Ammon's horn (tissue), 1 donor: ENCODE results near the gene CDC40.
"Not testable (repeated sequence)": the region's sequence is repeated elsewhere in the genome, so short reads cannot be mapped to it uniquely, and the experiment has no call there.

Experiments used
- DNase-seq: peaks from one replicate; pipeline ENCODE4 v3.0.0-alpha.2; 2016; ENCODE audit warnings: low spot score

The CDC40 gene

DNA sequence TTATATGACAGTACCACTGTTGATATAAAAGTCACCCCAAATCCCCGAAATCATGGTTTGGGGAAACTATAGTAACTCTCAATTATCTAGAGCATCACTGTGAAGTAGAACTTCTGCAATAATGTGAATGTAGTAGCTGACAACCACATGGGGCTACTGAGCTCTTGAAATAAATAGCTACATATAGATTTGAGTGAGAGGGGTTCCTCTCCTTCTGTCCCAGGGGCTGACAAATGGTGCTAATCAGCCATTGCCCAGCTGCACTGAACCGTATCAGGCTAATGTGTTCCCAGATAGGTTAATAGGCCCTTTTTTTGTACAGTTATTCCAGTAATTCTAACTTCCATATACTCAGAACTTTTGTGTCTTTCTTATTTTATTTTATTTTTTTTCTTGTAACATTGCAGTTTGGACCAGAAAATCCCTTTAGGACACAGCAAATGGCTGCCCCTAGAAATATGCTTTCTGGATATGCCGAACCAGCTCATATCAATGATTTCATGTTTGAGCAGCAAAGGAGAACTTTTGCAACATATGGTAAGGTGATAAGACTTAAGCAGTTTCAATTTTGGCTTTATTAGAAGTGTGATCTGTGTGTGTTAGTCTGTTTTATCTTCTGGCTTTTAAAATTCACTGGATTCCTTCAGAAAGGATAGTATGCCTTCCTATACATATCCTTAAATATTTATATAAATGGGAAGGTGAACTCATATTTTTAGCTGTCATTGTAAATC is 21.1 kb downstream of the CDC40 start:
- DNase-seq = no peak

DNA sequence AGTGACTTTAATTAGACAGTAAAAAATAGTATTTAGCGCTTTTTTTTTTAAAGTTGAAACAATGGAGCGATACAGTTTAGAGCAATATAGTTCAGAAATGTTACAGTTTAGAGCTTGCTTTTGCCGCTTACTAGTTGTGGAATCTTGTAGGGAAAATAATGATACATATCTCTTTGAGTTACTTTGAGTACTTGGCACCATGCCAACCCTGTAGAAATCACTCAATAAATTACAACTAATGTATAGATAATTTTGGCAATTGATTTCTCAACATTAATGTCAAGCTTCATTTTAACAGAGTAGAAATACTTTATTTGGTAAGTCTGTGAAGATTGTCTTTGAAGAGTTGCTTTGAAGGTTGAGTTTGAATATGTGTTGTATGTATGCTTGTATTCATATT is 27.4 kb downstream of the CDC40 start:
- DNase-seq = no peak

DNA sequence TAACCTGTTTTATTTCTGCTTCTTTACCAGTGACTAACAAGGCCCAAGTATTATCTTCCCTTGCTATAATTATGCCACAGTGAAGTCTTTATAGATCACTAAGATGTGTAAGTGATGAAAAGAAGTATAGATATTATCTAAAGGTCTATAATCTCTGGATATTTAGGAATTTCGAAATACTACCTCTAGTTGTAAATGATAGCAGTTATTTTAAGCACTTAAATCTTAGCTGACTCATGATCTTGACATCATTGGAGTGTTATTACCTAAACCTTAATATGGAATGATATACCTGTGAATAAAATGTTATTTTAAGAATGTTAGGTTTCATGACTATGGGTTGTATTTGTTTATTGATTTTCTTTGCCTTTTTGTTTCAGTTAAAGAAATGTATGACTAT is 31.5 kb downstream of the CDC40 start:
- no peak for DNase-seq

DNA sequence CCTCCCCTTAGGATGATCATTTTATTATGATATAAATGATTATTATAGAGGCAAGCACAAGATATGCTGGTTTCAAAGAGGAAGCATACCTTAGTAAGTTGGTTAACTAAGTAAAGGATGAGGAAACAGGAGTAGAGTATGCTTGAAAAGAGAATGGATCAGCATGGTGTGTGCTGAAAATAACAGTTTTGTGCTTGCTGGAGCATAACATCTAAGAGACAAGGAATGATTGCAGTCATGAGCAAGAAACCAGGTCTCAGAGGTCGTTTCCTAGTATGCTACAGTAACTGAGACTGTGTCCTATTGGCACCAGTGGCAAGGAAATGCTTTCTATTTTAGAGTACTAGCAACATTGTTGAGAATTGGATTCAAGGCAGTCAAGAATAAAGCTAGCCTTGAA is 34.1 kb downstream of the CDC40 start:
- no peak for DNase-seq

DNA sequence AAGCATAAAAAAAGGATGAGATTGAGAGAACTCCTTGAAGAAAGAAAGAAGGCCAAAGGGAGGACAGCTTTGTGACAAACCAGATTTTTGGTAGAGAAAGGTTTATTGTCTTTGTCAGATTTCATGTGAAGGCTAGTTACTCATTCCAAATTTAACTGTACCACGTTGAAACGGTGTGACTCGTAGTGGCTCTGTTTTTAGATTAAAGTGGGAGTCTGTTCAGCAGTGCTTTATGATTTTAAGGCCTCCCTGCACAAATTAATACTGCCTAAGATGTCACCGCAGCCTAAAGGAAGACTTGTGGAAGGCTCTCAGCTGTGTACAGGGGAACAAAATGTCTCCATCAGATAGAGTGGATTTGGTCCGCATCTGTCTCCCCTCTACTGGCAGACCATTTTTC is 35.9 kb downstream of the CDC40 start:
- DNase-seq = peak; percentile 18

DNA sequence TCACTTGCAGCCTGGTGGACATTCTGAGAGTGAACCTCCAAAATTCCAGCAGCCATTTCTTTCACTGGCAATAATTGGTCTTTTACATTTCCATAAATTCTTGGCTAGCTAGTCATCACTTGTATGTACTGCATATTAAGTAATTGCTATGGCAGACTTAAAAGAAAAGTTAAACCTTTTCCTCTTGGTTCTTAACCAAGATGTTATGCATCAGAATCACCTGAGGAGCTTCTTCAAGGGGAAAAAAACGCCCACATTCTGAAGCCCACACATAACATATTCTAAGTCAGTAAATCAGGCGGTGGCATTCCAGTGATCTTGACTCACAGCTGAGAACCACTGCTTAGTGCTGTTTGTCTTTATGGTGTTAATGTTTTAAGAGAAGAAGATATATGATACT is 37.0 kb downstream of the CDC40 start:
- DNase-seq = no peak

DNA sequence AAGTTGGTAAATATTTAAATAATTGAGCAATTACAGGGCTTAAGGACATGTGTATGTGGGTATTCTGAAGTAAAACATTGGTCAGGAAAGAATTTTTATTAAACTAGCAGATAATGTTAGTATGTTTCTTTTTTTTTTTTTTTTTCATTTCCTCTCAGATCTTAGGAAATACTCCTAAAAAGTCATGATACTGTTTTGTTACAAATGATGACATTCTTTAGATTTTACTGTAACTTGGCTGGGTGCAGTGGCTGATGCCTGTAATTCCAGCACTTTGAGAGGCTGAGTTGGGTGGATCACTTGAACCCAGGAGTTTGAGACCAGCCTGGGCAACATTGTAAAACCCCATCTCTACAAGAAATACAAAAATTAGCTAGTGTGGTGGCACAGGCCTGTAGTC is 41.5 kb downstream of the CDC40 start:
- no peak for DNase-seq

DNA sequence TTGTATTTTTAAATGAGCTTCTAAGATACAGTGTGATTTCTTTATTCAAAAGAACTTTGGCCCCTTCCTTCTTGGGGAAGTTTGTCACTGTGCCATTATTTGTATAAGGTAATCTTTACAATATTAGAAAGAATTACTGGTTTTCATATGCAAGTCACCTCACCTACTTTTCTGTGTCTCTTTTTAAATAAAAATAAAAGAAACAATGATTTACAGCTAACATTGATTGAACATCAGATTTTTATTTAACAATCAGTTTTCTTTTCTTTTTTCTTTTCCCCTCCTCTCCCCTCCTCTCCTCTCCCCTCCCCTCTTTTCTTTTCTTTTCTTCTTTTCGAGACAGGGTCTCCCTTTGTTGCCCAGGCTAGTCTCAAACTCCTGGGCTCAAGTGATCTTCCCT is 46.0 kb downstream of the CDC40 start:
- no peak for DNase-seq

DNA sequence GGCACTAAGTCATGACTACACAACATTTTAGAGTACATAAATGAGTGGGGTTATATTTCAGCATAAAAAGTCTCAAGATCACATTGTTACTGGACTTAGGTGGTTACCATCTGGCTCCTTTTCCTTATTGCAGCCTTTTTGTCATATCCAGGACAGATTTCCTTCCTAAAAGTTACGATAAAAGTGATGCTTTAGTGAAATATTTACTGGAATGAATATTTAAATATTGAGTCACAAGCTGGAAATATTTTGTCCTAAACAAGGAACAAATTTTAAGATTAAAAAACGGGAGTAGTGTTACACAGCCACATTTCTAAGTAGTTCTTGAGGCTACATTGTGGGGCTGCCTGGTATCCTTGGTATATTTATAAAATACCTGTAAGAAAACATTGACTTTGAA is 52.2 kb downstream of the CDC40 start:
- DNase-seq = no peak

DNA sequence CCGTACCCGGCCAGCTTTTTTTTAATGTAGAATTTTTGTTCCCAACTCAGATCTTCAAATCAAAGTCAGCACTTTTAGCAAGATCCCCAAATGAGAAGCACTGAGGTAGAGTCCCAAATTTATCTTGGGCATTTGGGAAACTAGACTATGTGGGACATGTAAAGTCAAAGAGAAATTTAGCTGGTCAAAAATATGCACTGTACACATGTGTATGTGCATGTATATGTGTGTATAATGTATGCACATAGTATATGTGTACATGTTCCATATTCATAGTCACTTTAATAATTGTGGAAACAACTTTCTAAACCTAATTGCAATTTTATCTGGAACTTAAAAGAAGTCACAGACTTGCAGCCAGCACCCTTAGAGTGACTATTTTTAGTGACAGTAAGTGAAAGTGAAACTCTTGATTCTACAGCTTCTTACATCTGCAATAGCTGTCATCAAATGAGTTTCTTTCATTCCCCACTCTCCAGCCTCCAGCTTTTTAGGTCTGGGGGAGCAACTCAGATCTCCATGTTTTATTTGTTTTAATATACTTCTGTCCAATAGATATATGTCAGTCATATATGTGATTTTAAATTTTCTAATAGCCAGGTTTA is 53.6 kb downstream of the CDC40 start:
- no peak for DNase-seq

DNA sequence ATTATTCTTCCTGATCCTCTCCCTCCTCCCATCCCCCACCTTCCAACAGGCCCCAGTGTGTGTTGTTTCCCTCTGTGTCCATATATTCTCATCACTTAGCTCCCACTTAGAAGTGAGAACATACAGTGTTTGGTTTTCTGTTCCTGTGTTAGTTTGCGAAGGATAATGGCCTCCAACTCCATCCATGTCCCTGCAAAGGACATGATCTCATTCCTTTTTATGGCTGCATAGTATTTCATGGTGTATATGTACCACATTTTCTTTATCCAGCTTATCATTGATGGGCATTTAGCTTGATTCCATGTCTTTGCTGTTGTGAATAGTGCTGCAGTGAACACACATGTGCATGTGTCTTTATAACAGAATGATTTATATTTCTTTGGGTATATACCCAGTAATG is 55.8 kb downstream of the CDC40 start:
- DNase-seq = not testable (repeated sequence)

DNA sequence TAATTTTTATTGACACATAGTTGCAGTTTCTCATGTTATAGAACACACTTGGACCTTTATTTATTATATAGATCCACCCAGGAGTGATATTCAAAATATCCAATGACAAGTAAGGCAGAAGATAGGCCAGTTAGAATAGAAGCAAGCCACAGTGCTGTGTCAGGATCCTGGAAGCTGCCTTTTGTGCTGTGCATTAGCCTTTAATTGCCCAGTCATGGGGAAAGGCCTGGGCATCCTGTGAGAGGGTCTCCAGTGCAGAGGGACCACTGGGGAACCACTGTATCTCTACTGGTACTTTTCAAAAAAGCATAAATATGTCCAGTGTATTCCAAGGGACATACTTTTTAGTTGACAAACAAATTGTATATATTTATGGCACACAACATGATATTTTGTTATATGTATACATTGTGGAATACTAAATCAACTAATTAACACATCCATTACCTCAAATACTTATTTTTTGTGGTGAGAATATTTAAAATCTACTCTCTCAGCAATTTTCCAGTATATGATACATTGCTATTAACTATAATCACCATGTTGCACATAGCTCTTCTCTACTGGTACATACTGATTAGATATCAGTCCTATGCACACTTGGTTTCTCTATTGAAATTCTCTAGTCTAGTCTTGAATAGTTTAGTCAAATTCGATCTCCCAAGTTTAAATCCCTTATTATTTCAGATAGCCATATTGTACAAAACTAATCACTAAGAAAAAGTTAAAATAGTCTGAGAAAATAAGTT is 59.5 kb downstream of the CDC40 start:
- no peak for DNase-seq

DNA sequence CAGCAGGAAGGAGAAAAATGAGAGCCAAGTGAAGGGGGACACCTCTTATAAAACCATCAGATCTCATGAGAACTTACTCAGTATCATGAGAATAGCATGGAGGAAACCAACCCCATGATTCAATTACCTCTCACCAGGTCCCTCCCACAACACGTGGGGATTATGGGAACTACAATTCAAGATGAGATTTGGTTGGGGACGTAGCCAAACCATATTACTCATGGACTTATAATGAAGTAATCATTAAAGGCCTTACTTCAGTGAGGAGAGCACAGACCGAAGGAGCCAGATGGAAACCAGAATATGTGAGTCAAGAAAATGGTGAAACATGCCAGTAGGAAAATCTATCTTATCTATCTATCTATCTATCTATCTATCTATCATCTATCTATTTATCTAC is 64.4 kb downstream of the CDC40 start:
- DNase-seq = not testable (repeated sequence)

DNA sequence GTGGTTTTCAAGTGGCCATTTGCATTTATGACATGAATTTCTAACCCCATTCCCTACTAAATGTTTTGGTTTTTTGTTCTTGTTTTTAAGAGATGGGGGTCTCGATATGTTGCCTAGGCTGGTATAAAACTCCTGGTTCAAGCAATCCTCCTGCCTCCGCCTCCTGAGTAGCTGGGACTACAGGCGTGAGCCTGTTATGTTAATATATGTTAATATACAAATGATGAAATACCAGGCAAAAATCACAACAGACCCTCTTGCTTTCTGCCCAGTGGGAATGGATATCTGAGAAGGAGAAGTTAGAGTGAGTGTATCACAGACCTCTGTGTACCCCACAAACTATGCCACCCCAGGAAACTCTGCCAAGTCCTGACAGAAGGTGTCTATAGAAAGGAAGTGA is 66.2 kb downstream of the CDC40 start:
- no peak for DNase-seq

DNA sequence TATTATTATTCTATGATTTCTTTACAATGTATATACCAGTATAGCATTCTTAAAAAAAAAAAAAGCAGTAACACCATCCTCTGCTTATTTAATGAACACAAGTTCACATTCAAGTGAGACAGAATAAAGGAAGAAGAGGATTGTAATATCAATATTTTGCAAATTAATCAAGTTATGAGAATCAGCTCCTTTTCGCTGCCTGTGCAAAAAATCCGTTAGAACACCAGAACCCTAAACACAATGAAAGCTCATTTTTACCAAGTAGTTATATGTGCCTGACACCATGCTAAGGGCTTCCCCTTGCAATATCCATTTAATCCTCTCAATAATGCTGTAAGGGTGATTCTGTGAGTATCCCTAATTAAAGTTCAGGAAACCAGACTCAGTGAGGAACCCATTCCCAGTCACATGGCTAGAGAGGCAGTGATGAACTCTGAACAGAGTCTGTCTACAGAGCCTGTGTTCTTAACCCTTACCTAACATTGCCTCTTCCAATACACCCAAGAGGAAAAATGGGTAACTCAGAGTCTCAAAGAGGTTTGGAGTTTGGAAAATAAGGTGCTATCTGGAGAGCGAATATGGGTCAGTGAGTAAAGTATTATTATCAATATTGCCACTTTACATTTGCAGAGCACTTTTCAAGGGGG is 66.8 kb downstream of the CDC40 start:
- no peak for DNase-seq

DNA sequence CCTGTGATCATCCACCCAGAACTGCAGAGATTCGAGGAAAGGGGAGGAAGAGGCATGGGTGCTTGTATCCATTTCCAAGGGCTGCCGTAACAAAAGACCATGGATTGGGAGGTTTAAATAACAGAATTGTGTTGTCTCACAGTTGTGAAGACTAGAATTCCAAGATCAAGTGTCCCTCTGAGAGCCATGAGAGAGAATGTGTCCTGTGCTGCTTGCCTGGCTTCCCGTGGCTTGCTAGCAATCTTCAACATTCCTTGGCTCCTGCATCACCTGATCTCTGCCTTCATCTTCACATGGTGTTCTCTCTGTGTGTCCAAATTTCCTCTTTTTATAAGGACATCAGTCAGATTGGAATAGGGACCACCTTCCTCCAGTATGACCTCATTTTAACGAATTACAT is 69.8 kb downstream of the CDC40 start:
- DNase-seq = no peak

DNA sequence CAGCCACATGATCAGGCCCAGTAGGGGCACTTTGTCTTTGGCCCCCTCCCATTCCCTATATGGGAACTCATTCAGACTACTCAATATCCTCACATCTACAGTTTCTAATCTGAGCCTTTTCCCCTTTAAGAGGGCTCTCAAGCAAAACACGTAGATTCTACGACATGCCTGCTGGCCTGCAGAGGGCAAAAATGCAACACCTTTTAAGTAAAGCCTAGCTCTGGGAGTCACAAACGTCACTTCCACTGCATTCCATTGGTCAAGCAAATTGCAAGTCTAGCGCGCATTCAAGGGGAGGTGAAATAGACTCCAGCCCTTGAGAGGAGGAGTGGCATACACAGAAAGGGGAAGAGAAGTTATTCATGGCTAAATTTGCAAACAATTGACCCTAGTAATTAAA is 70.6 kb downstream of the CDC40 start:
- no peak for DNase-seq

DNA sequence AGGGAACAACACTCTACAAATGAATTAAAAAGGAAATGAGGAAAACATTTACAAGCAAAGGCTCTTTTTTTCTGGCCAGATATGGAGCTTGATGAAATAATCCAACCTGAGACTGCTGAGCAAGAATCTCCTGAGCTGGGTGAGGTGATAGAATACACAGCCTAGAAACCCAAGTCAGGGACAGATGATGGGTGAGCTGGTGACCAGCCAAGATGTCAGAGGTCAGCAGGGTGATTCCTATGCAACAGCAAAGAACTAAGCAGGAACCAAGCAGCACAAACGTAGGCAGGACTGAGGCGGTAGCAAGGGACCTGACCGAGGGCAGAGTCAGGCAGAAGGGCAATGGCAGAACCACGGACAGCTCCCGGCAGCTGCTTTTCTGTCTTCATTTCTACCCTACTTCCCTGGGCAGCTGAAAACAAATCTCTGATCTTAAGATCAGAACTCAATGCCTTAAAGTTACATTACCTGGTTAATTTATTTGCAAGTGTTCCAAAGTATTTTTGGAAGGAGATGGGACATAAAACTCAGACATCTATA is 75.1 kb downstream of the CDC40 start:
- DNase-seq = no peak

DNA sequence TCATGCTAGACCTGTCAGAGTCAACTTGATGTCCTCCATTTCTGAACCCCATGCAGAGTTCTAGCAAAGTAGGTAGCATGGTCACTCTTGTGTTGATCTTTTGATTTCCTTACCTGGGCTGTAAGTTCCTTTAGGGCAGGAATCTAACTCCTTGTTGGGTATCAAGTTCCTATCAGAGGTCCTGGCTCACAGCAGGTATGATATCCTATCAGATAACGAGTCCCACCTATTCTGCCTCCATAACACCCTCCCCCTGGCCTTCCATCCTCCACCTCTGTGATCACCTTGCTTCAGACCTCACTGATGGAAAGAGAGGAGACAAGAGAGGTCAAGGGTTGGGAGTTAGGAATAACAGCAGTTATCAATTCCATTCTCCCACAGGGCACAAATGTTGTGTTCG is 76.1 kb downstream of the CDC40 start:
- DNase-seq = no peak

DNA sequence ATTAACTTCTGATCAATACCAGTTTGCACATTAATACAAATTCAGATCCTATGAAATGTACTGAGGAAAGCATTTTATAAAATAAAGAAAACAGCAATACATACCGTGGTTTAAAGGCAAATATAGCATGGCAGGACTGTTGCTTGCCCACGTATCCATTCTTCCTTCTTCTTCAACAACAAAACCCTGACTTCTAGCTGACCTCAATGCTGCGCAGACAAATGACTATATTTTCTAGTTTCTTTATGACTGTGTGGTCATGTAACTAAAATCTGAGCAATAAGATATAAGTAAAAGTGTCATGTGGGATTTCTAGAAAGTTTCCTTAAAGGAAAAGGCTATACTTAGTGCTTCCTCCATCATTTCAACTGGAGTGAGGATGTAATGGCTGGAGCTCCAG is 85.0 kb downstream of the CDC40 start:
- no peak for DNase-seq

DNA sequence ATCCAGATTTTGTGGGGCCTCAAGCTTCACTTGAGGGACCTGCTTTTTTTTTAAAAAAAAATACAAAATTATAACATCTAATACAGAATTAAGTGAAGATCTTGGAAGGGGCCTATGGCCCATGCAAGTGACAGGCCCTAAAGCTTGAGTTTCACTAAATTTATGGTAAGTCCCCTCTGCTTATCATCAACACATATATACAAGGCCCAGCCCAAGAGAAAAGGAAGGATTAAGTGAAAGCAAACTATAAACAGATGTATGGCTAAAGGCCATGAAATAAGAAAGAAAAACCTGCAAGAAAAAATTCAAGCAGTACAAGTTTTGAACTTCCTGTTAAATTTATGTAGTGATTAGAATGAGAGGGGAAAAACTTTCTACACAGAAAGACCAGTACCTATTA is 86.8 kb downstream of the CDC40 start:
- DNase-seq = no peak

DNA sequence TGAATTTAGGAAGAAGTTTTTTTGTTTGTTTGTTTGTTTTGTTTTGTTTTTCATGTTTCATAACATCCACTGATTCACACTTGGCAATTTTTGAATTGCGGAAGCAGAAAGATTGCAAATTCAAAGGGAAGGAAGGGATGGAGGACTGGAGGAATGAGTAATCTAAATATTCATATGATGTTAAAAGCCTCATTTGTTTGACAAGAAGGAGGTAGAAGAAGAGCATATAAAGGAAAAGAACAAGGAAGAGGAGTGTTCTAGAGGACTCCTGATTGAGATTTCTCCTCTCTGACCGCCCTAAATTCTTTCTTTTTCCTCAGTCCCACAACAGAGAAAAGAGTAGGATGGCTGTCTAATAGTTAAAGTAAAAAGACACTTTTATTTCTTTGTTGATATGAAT is 89.4 kb downstream of the CDC40 start:
- no peak for DNase-seq

DNA sequence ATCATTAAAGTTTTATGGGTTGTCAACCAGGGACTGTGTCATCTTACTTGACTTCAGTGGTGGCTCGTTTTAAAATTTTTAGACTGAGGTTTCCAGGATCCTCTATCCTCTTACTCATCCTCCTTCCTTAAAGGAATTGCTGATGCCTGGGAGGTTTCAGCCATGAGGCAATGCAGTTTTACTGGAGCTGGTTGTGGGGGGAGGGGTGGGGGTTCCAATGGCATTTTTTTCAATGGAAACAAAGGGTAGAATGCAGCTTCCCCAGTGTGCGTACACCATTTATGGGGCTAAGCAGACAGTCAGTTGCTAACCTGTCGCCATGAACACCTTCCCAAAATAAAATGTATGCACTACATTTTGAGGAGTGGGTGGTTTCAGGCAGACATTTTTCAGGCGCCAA is 89.9 kb downstream of the CDC40 start:
- no peak for DNase-seq
